ENCODE results near the gene SULT2A1. TPM values are rescaled to one million over a fixed set of nuclear protein-coding genes. Genes with fewer than 3 reads are reported as not detected.
"Not testable (repeated sequence)": the region's sequence is repeated elsewhere in the genome, so short reads cannot be mapped to it uniquely, and the experiment has no call there.

SULT2A1 gene
- total RNA-seq, 4 donors from 2014 or later, result not detected

DNA sequence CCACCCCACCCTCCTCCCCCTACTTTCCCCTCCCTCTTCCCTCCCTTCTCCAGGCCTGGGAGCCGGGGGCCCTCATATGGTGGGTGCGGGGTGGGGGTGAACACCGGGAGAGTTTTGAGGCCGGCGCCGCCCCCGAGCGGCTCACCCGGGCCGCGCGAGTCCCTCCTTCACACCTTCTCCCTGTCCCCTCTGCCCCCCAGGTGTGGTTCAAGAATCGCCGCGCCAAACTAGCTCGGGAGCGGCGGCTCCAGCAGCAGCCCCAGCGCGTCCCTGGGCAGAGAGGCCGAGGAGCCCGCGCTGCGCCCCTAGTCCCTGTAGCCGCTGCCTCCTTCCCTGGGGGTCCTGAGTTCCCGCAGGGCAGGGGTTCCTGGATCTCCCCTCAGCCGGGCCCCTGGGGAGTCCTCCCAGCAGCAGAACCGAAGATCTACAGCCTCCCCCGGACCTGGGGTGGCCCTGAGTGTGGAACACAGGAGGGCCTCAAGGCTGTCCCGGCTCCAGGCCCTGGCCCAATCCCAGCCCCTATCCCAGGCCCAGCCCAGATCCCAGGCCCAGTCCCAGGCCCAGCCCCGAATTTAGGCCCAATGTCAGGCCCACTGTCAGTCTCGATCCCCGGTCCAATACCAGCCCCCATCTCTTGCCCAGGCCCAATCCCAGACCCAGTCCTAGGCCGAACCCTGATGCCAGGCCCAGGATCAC is 25.4 kb downstream of the SULT2A1 start:
- peaks cover 0 to 45% (median 0%) of the 10 kb centered on the region in 4 donors for H3K27me3 ChIP-seq
- H3K27ac ChIP-seq, result no peak overlapping the region
- DNase-seq, result no peak
- no peak for TF ChIP-seq POLR2A (IDR thresholded peaks at IDR 0.05)
- TF ChIP-seq, protein P1, sequence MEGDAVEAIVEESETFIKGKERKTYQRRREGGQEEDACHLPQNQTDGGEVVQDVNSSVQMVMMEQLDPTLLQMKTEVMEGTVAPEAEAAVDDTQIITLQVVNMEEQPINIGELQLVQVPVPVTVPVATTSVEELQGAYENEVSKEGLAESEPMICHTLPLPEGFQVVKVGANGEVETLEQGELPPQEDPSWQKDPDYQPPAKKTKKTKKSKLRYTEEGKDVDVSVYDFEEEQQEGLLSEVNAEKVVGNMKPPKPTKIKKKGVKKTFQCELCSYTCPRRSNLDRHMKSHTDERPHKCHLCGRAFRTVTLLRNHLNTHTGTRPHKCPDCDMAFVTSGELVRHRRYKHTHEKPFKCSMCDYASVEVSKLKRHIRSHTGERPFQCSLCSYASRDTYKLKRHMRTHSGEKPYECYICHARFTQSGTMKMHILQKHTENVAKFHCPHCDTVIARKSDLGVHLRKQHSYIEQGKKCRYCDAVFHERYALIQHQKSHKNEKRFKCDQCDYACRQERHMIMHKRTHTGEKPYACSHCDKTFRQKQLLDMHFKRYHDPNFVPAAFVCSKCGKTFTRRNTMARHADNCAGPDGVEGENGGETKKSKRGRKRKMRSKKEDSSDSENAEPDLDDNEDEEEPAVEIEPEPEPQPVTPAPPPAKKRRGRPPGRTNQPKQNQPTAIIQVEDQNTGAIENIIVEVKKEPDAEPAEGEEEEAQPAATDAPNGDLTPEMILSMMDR (IDR thresholded peaks at IDR 0.05), result no peak
- 60 to 78% methylated on average over 1 to 8 of the region's 34 CpGs for WGBS, 2 donors
- no peaks in the 10 kb centered on the region for H3K36me3 ChIP-seq
- no peaks in the 10 kb centered on the region for H3K9me3 ChIP-seq
- intact Hi-C loops (cut with DNase I), result no loop called here
- peaks cover 0 to 8% (median 0%) of the 10 kb centered on the region in 3 donors for H3K4me1 ChIP-seq
- H3K4me3 ChIP-seq, result no peak overlapping the region

DNA sequence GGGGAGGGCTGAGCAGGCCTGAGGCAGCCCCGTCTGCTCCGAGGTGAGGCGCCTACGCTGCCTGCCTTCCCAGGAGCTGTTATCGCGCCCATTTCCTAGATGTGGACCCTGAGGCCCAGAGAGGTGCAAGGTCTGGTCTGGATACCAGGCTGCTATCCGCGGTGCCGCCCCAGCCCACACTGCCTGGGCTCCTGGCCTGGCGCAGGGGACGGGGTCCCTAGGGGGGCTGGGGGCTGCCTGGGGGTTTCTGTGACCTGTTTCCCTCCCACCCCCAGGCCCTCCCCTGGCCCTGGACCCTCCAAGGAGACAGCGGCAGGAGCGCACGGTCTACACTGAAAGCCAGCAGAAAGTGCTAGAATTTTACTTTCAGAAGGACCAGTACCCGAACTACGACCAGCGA is 26.3 kb downstream of the SULT2A1 start:
- H3K27me3 ChIP-seq, result peaks cover 0 to 53% (median 0%) of the 10 kb centered on the region in 4 donors
- WGBS, 2 donors, result no CpG with 5 or more reads among the region's 17 CpGs
- H3K36me3 ChIP-seq; DNase-seq; H3K9me3 ChIP-seq; H3K4me3 ChIP-seq; H3K4me1 ChIP-seq; H3K27ac ChIP-seq; intact Hi-C loops (cut with DNase I): not testable (repeated sequence)

DNA sequence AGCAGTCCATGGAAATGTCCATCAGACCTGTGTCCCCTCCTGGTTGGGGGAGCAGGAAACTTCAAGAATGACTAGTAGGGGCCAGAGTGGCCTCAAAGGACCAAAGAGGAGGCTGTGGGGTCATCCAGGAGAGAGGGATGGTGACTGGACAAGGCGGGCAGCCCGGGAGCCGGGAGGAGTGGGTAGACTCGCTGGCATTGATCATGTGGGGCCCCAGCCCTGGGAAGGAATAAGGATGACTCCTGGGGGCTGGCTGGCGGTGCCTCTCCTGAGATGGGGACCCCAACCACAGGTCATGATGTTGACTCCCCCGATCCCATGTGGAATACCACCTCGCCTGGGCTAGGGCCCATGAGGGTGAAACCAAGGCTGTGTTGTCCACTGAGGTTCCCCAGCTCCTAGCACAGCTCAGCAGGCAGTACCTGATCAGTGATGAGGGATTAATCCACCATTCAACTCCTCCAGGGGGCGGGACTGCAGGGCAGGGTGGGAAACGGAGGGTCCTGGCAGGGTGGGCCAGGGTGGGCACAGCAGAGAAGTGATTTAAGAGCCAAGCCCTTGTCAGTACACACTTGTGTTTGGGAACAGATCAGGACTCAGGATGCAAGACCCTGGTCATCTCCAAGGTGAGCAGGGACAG is 27.3 kb downstream of the SULT2A1 start, which contains the start of gene TPRX2:
Gene TPRX2 (plus strand): TSS at position 590 of the 640 bp plus-strand sequence. CDS start 12 bp downstream, at position 602.
- 75 to 99% methylated on average over 6 to 7 of the region's 9 CpGs for WGBS, 2 donors
- not testable (repeated sequence) for DNase-seq

DNA sequence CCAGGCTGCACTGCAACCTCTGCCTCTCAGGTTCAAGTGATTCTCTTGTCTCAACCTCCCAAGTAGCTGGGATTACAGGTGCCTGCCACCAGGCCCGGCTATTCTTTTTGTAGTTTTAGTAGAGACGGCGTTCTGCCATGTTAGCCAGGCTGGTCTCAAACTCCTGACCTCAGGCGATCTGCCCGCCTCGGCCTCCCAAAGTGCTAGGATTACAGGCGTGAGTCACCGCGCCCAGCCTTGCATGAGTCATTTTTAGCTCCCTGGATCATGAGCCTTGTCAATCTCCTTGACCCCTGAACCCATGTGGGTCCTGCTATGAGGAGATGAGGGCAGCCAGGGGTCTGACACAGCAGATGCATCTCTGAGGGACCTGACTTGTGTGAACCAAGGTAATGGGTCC is 27.9 kb downstream of the SULT2A1 start:
- H3K9me3 ChIP-seq; H3K4me3 ChIP-seq; intact Hi-C loops (cut with DNase I); H3K4me1 ChIP-seq; H3K27ac ChIP-seq; DNase-seq; H3K36me3 ChIP-seq: not testable (repeated sequence)
- peaks cover 0 to 67% (median 0%) of the 10 kb centered on the region in 4 donors for H3K27me3 ChIP-seq
- 48 to 55% methylated on average over 2 to 8 of the region's 9 CpGs for WGBS, 2 donors

More for the DNA sequence above, 27.3 kb downstream of the SULT2A1 start, which contains the start of gene TPRX2:
- H3K4me3 ChIP-seq; intact Hi-C loops (cut with DNase I); H3K4me1 ChIP-seq; H3K36me3 ChIP-seq; H3K9me3 ChIP-seq; H3K27ac ChIP-seq: not testable (repeated sequence)
- H3K27me3 ChIP-seq, result peaks cover 0 to 61% (median 0%) of the 10 kb centered on the region in 4 donors

DNA sequence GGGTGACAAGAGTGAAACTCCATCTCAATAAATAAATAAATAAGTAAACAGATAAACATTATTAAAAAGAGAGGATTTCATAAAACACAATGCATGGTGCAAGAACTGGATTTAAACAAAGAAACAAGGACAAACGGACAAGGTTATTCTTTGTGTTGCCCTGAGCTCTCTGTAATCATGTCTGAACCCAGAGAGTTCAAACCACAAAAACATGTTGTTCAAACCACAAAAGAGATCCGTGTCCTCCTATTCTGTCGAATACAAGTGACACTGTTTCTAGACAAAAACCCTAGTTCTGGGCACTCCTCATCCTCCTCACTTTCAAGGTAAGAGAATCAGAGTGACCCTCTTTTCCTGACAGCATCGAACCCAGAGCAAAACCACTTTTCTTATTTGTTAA is 31.7 kb downstream of the SULT2A1 start:
- Histone ChIP-seq H3K4me3 (no peak overlapping the region), H3K36me3 (no peaks in the 10 kb centered on the region), H3K27me3 (peaks cover 0 to 92% (median 3%) of the 10 kb centered on the region in 4 donors), H3K27ac (no peak overlapping the region), H3K4me1 (no peaks in the 10 kb centered on the region), H3K9me3 (no peaks in the 10 kb centered on the region)
- 37 to 51% methylated on average over 4 of the region's 4 CpGs for WGBS, 2 donors
- intact Hi-C loops (cut with DNase I), result no loop called here
- no peak for DNase-seq
- TF ChIP-seq, protein P1 (IDR thresholded peaks at IDR 0.05), result no peak
- no peak for TF ChIP-seq POLR2A (IDR thresholded peaks at IDR 0.05)

DNA sequence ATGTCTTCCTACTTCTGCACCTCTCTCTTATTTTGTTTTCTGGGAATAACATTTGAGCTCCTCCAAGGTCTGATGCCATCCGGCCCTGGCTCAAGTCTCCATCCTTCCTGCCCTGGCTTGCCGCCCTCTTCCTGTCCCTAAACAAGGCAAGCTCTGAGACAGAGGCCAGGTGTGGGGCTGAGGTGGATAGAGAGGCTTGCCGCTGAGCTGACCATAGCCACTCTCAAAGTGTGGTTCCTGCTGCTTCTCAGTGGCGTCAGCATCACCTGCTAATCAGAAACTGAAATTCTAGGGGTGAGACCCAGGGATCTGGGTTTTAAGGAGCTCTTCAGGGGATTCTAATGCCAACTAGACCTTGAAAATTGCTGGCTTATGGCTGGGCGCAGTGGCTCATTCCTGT is 33.1 kb downstream of the SULT2A1 start:
- Histone ChIP-seq H3K27ac (no peak overlapping the region), H3K4me3 (no peak overlapping the region), H3K27me3 (peaks cover 0 to 95% (median 10%) of the 10 kb centered on the region in 4 donors), H3K9me3 (no peaks in the 10 kb centered on the region), H3K4me1 (peaks cover 3 to 8% (median 6%) of the 10 kb centered on the region in 3 donors), H3K36me3 (no peaks in the 10 kb centered on the region)
- WGBS, 2 donors, result 20 to 50% methylated on average over 3 of the region's 5 CpGs
- intact Hi-C loops (cut with DNase I), result no loop called here
- DNase-seq, result no peak
- no peak for TF ChIP-seq POLR2A (IDR thresholded peaks at IDR 0.05)
- TF ChIP-seq, protein P1 (IDR thresholded peaks at IDR 0.05), result no peak
